ENCODE results near the gene BCKDHB.
"Not testable (repeated sequence)": the region's sequence is repeated elsewhere in the genome, so short reads cannot be mapped to it uniquely, and the experiment has no call there.

Gene BCKDHB

GRCh38 chr6:80209430-80209829, 103.0 kb downstream of the BCKDHB start:
- DNase-seq = no peak

DNA sequence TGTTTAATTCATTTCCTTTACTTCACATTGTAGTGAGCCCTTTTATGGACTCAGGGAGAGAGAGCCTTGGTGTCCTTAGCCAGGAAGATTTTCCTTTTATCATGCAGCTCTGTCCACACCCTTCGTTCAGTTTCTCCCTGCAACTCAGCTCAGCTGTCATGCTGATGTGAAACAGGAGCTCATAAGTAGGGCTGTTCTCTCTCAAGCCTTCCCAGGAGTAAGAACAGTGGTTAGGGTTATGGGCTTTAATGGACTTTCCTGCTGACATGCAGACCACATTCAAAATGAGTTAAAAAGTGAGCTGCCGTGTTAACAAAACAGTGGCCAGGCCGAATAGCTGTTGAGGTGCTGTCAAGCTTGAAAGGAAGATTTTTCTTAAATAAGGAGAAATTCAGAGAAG, 104.1 kb downstream of the BCKDHB start:
- no peak for DNase-seq

DNA sequence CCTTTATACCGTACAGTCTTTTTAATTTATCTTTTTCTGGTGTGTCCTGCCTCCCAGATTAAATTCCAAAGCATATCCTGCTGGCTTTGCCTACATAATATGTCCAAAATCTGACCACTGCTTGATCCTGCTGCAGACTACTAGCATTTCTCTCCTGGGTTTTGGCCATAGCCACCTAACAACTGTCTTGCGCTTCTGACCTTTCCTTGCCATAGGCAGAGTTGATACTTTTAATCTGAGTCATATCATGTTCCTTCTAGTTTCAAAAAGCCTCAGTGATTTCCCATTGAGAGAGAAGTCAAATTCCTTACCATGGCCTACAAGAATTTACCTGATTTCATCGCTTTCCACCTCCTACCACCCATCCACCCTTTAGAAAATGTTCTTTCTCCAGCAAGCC, 104.8 kb downstream of the BCKDHB start:
- DNase-seq = no peak

DNA sequence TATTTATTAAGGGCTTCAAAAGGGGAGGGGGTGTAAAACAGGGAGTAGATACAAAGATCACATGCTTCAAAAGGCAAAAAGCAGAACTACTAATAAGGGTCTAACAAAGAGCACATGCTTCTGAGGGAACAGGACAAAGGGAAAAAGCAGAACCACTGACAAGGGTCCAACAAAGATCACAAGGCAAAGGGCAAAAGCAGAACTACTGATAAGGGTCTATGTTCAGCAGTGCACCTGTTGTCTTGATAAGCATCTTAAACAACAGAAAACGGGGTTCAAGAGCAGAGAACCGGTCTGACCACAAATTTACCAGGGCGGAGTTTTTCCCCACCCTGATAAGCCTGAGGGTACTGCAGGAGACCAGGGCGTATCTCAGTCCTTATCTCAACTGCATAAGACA, 105.4 kb downstream of the BCKDHB start:
- not testable (repeated sequence) for DNase-seq

DNA sequence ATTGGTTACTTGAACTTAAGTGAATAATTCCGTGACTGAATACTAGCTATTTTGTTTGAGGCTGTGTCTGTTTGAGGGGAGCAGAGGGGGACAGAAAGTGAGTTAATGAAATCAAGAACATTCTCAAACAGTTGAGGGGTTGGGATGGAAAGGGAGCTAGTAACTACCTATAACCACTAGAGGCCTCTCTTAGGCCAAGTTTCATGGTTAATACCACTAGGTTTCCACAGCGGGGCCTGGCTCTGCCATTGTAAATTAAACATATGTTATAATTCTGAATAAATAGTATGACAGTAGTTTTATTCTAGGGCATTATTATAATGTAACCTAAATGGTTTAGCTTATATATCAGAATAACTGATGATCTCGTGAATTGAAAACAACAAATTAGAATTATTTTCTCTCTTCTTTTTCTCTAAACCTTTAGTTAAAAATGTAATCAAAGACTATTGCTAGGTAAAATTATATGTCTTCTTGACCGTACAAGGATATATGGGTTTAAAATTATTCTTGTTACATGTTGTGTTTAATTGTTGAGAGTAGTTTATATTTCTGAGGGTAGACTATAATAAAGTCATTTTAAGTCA, 108.1 kb downstream of the BCKDHB start:
- DNase-seq = no peak

- DNase-seq = no peak
Measured at GRCh38 chr6:80215063-80215462, 108.6 kb downstream of the BCKDHB start.

DNA sequence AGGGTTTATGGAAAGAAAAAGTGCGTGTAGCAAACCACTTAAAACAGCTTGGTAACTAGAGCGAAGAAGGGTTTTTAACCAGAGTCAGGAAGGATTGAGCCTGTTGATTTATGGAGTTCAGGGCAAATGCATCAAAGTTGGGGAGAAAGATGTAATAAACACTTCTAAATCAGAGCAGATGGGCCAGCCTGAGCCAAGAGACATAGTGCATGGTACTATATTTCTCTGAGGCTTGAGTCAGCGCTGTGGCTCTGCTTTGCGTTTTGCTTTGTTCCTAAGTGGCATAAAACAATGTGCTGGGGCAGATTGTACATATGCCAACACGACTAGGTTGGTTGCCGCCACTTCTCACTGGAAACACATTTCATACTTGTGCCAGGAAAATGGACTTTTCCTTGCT, 111.3 kb downstream of the BCKDHB start:
- DNase-seq = no peak

DNA sequence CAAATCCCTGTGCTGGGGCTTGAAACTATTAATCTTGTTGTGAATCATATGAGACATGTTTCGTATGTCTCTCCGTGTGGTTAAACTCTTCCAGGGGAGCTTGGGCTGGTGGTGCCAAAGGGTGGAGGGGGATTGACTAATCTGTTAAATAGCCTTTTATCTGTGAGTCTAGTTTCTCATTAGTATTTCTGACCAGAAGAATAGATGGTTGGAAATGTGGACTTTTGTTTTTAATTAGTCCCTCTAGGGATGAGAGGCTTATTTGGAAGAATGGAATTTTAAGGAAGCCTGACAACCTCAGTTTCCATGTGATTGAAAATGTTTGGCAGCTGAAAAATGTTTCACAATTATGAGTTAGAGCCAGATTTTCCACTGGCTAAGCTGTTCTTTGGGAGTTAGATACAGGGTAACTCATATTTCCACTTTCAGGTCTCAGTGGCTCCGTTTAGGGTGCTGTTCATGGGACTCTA, 117.3 kb downstream of the BCKDHB start:
- DNase-seq = no peak

GRCh38 chr6:80226151-80226550, 119.7 kb downstream of the BCKDHB start:
- DNase-seq = no peak

DNA sequence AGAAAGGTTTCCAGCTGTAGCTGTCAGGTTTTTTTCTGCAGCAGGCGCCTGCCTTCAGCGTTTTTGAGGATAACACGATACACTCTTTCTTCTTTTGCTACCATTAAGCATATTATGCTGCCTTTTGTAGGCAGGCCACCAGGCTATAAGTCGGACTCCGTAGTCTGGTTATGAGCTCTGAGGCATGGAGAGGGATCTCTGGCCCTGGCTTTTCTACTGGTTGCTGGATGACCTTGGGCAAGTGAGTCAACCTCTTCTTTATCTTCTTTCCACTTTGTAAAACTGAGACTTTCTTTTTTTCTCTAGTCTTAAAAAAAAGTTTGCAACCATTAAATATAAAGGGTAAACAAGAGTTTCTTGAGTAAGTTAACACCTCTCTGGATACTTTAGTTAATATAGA, 120.2 kb downstream of the BCKDHB start:
- no peak for DNase-seq

DNA sequence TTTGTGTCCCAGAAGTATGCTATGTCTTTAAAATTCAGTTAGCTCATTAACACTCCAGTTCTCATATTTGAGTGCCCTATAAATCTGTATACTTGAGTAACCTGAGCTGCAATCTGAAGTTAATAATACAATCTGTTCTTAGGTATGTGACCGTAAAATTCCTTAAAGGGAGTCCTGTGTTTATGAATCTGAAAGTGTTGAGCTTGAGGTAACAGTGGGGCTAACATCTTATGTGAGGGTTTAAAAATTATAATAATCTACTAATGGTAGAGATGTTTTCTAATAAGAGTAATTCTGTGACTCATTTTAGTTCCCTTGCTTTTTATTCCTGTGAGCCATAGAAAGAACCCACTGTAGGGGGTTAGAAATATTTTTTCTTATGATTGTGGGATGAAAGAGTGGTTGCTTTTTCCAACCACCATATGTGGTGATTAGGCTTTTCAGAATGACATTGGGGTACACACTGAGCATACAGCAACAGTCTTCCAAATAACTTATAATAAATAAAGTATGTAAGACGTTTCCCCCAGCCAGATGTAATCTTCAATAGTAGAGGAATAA, 121.2 kb downstream of the BCKDHB start:
- DNase-seq = no peak

- no peak for DNase-seq
Measured at GRCh38 chr6:80233262-80233661, 126.8 kb downstream of the BCKDHB start.

- DNase-seq = no peak
Measured at GRCh38 chr6:80233958-80234357, 127.5 kb downstream of the BCKDHB start.

GRCh38 chr6:80234401-80234800, 127.9 kb downstream of the BCKDHB start:
- DNase-seq = no peak

GRCh38 chr6:80234908-80235307, 128.4 kb downstream of the BCKDHB start:
- DNase-seq = no peak

- no peak for DNase-seq
Measured at GRCh38 chr6:80235647-80236046, 129.2 kb downstream of the BCKDHB start.

- not testable (repeated sequence) for DNase-seq
Measured at GRCh38 chr6:80238754-80239153, 132.3 kb downstream of the BCKDHB start.

DNA sequence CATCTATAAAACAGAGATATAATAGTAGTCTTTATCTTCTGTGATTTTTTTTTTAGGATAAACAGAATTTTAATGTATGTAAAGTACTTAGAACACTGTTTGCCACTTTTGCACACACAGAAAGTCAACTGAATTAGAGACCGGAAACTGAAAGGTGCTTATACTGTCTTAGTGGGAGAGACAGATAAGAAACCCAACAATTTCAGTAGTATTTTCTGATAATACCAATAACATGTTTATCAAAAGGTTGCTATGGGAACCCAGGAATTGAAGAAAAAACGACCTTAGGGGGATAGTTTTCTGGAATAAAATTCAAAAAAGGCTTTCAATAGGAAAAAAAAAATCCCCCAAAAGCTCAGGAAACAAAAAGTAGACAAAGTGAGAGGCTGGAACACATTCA, 138.6 kb downstream of the BCKDHB start:
- no peak for DNase-seq

DNA sequence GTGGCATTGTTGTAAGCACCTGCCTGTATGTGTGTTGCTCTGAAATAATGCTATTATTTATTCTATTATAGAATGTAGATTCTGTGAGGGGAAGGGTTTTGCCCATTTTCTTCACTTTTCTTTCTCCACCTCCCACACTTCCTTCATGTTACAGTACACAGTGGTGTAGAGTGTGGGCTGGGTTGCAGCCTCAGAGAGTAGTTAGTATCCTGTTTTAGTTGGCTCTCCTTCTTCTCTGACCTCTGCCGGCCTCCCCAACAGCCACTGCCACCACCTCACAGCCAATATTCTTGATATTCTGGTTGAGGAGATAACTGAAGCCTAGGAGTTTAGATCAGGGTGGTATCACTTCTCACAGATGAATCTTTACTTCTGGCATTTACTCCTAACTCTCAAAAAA, 143.4 kb downstream of the BCKDHB start:
- DNase-seq = no peak

- no peak for DNase-seq
Measured at GRCh38 chr6:80250391-80250997, 144.0 kb downstream of the BCKDHB start.

- no peak for DNase-seq
Measured at GRCh38 chr6:80251321-80251720, 144.8 kb downstream of the BCKDHB start.

DNA sequence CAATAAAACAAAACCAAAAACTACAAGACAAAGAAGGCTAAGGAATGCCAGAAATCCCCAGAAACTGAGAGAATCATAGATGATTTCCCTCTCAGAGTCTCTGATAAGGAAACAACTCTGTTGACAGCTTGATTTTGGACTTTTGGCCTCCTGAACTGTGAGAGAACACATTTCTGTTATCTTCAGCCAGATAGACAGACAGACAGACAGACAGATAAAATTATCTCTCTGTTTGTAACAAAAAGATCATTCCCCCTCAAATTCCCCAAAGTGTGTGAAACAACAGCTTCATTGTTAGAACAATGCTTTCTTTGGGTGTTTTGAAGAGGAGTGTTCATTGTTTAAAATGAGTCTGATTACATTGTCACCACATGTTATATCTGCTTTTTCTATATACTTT, 148.2 kb downstream of the BCKDHB start:
- no peak for DNase-seq

DNA sequence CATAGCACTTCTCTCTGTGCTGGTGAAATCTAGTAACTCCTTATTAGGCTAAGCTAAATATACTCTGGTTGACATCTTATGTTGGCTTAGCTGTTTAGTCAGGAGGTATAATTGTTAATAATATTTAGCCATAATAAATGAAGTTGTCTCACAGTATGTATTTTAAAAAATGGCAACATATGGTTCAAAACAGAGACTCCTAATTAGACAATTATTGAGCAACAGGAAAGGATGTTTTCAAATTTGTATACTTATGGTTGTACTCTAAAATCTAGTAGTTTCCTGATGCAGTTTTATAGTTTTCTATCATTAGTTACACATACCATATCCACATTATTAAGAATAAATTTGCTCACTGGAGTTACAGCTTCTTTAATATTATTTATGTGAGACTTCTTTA, 150.2 kb downstream of the BCKDHB start:
- no peak for DNase-seq

- no peak for DNase-seq
Measured at GRCh38 chr6:80259118-80259517, 152.6 kb downstream of the BCKDHB start.
